NOMO-1 (cell line): ENCODE data around the gene WIPF3.
"Not testable (repeated sequence)": the region's sequence is repeated elsewhere in the genome, so short reads cannot be mapped to it uniquely, and the experiment has no call there.

Experiments used
- DNase-seq, 2 experiments: peaks; one replicate each; lab custom pipeline; 2025; ENCODE audit not compliant: unreplicated experiment in 2 of 2; lab: John Stamatoyannopoulos, UW

WIPF3 gene

DNA sequence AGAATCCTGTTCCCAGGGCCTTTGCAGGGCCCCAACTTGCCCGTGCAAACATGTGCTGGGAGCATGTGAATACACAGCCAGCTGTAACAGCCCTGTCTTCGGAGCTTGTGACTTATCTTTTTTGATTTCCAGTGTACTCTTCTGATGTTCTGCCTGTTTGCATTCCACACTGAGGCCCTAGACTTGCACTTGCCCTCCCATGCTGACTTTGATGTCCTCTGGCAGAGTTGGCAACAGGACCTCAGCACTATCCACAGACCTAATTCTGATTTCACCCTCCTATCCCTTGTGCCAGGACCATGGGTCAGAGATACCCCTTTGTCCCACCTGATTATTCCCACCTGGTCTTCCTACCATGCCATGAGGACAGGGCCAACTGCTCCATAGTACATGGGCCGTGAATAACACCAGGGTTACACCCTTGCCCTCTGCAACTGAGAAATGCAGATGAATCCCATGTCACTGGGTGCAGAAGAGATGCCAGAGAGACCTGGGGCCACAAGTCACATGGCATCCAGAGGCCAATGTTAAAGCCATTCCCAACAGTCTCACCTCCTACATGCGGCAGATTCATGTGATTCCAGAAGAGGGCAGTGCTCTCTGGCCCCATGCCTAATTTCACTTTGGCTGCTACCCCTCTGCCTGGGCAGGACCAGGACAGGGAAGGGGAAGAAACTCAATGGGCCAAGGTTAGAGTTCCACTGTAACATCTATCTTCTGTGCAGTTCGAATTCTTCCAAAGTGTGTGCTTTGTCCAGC is 140.3 kb downstream of the WIPF3 start:
- DNase-seq, result no peak

- no peak for DNase-seq
These were observed 142.3 kb downstream of the WIPF3 start for GRCh38 chr7:29948587-29948986.

GRCh38 chr7:29950480-29950879 is 144.2 kb downstream of the WIPF3 start:
- no peak for DNase-seq

- DNase-seq, result no peak
These were observed 144.9 kb downstream of the WIPF3 start for GRCh38 chr7:29951206-29951605.

DNA sequence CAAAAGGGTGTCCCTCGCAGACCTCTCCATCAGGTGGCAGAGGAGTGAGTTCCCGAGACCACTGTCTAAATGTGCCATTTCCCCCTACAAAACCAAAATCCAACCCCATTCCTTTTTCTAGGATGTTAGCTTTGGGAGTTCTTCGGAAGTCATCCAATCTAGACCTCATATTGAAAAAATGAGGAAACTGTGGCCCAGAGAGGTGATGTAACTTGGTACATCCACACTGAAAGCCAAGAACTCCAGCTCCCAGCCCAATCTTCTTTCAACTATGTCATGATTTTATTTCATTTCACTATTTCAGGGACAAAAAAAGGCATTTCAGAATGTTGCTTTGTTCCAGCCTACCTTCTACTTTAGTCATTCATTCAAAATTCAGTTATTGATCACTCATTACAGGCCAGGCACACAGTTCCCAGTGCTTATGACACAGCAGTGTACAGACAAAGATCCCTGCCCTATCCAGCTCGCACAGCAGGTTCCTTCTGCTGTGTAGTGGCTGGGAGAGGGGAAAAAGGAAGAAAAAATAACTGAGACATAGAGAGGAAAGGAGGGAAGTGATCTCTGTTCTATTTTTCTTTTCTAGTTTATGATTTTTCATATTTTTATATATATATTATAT is 147.5 kb downstream of the WIPF3 start:
- no peak for DNase-seq

DNA sequence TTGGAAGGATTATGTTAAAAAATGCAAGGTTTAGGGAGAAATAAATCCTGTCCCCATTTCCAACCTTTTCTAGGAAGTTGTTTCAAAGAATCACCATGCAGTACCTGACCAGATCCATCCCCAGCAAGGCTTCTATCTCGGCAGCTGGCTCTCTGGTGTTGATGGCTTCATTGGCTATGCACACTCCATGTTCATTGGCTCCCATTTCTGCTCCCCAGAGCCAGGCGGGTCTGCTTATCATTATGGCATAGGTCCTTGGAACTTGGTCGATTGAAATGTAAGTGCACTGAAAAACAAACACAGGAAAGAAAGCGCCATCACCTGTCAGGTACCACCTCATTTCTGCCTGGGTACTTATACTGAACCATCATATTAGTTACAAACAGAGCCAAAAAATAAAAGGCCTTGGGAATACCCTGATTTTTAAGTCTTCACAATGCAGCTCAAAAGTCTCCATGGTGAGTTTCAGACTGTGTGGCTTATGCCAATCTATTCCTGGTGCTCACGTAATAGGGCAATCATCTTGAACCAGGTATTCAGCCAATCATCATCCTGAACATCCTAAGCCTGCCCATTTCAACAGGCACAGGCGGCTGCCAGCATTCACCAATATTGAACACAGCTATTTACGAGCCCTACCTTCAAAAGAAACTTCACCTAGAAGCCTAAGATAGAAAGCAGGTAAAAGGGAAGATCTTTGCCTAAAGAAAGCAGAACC is 148.9 kb downstream of the WIPF3 start:
- DNase-seq, result no peak

DNA sequence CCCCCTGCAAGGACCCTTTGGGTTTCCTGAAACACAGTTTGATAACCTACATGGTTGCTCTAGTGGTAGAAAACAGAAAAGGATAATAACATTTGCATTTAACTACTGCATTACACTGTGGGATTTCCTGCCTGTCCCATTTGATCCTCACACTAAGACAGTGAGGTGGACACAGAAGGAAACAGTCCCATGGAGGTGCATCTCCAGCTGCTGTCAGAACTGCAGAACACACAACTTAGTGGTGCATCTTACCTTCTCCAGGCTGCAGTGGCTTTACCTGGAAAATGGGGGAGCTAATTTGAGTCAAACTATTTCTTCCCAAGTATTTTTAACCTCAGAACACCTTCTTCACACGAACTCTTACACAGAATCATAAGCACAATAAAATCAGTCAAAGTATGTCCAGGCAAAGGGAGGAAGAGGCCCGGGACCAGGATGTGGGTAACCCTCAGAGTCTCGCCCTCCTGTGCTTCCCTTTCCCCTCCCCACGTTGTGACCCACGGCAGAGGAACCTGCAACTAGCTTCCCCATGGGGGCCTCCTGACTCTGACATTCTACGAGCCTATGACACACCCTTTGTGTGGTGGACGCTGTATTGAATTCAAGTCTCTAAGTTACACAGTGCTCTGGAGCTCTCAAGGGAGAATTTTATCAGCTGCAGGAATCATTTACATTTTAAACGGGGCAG is 149.6 kb downstream of the WIPF3 start:
- DNase-seq, result peak; percentile 89 to 90

- DNase-seq, result no peak
These were observed 150.2 kb downstream of the WIPF3 start for GRCh38 chr7:29956487-29956836.

GRCh38 chr7:29957521-29958310 is 151.4 kb downstream of the WIPF3 start:
- DNase-seq, result no peak

DNA sequence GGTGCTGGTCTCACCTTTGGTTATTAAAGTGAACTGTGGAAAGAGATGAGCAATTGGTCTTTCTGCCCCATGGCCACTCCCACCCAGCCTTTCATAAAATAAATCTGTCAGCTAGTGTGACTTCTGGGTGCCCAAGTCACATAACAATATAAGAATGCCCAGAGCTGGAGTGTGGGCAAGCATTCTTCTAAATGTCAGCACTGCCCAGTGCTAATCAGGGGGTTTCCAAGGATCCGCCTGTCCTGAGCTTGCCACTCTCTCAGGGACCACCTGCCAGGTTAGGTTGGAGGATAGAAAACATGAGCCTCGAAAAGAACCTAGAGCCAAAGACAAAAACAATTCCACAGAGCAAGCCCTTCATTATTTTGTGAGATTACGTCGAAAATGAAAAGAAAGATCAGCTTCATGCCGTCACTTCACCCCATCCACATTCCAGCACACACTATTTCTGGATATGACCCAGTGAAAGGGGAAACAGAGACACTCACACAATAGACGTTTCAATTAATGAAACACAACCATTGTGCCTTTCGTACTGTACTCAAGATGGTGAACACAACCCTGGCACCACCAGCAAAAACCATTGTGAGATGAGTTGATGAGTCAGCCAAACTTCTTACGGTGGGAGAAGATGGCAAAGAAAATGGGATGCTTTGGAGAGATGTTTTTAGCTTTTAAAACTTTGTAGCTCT is 152.5 kb downstream of the WIPF3 start:
- no peak for DNase-seq

DNA sequence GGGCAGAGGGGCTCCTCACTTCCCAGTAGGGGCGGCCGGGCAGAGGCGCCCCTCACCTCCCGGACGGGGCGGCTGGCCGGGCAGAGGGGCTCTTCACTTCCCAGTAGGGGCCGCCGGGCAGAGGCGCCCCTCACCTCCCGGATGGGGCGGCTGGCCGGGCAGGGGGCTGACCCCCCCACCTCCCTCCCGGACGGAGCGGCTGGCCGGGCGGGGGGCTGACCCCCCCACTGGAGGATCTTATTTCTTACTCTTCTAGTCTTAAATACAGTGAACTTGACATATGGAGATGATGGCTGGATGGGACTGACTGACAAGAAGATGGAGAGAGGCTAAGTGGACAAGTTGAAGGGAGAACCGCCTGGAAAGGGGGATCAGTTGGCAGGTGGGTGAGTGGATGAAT is 155.3 kb downstream of the WIPF3 start:
- not testable (repeated sequence) for DNase-seq

GRCh38 chr7:29962035-29962434 is 155.7 kb downstream of the WIPF3 start:
- no peak for DNase-seq

DNA sequence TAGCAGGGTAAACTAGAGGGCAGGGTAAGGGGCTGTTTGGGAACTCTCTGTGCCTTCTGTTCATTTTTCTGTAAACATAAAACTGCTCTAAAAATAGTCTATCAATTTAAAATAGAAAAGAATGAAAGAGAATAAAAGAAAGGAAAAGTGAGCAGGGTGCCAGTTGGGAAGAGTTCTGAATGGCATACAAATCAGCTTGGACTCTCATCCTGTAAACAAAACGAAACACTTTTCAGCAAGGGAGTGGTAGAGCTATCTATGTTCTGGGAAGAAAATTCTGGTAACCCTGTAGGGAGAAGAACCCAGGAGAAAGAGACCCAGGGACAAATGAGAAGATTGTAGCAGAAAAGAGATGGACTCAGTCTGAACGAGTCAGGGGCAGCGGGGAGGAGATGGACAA is 158.7 kb downstream of the WIPF3 start:
- no peak for DNase-seq
